Hindlimb muscle (tissue), 1 donor: ENCODE data around the gene TMPRSS4. TPM values are rescaled to one million over a fixed set of nuclear protein-coding genes. Genes with fewer than 3 reads are reported as not detected.

Source experiments
- DNase-seq: peaks from one replicate; pipeline ENCODE4 v3.0.0-alpha.2; 2013
- polyA plus RNA-seq: library from polyadenylated mRNA; unstranded; fragments of 120-200 nt; gene quantifications from one replicate; pipeline ENCODE4 v1.2.1, GENCODE V29; 2013; ENCODE audit not compliant: insufficient read length

Gene TMPRSS4
- polyA plus RNA-seq, 1 donor = 0.08 TPM

DNA sequence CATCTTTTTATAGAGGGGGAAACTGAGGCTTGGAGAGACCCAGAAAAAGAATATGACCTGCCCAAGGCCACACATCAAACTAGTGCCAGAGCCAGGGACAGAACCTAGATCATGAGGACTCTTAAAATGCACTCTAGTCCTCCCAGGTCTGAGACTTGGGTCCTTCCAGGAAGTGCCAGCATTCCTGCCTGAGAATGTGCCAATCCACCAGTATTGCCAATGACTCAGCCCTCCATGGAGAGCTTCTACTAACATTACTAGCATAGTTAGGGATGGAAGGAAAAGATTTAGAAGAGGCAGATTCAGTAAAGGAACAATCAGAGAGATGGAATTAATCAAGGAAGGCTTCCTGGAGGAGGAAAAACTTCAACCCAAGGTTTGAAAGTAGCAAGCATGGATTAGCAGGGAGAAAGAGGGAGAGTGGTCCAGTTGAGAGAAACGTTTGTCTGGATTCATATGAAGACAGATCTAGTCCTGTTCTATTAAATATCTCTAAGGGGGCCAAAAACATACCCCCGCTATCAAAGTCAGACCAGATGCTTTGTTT lies 30.0 kb downstream of the TMPRSS4 start:
- no peak for DNase-seq

DNA sequence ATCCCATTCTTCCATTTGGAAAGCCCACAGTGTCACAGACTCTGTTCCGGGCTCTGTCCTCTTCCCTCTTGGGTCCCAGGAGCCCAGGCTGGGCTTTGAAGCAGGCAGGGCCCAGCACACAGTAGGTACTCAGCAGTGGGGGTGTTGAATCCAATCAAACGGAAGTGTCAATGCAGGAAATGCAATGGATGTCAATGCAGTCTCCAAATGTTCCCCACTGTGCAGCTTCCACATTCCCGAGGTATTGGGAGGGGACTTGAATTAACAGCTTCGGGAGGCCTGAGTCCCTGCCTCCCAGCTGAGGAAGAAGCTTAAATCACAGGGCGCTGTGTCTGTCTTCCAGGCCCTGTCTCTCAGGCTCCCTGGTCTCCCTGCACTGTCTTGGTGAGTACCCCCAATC lies 31.6 kb downstream of the TMPRSS4 start:
- DNase-seq = no peak

DNA sequence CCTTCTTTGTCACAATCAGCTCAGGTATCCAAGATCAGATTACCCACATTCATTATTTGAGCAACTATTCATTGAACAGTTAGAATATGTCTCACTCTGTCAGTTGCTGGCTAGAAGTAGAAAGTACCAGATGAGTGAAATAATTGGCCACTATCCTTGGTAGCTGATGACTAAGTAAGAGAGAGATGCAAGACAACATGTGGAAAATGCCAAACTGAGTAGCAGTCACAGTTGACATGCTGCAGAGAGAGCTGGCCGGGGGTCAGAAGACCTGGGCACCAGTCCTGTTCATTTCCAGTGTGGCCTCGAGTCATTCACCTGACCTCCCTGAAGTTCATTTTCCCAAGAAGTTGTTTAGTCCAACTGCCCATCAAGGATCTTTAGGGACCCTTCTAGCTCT lies 32.4 kb downstream of the TMPRSS4 start:
- no peak for DNase-seq

- DNase-seq = no peak
These were observed 34.3 kb downstream of the TMPRSS4 start for GRCh38 chr11:118111019-118111743.

GRCh38 chr11:118111744-118112035 lies 34.8 kb downstream of the TMPRSS4 start:
- no peak for DNase-seq

GRCh38 chr11:118112711-118113430 lies 36.0 kb downstream of the TMPRSS4 start:
- no peak for DNase-seq

DNA sequence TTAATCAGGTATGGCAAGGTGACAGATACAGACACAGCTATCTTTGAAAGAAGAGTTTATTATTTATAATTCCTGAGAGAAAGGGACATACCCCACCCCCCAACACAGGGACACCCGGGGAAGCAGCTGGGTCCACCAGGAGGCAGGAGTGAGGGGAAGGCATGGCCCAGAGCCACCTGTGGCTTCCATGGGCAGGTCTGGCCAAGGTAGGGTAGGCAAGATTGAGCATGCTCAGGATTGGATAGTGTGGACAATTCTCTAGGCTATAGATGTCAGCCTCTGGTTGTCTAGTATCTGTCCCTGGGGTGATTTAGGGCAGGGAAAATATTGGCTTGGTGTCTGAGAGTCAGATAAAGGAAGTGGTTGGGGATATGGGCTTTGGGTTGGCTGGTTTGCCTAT lies 37.4 kb downstream of the TMPRSS4 start:
- no peak for DNase-seq

GRCh38 chr11:118115048-118115447 lies 38.2 kb downstream of the TMPRSS4 start:
- no peak for DNase-seq

DNA sequence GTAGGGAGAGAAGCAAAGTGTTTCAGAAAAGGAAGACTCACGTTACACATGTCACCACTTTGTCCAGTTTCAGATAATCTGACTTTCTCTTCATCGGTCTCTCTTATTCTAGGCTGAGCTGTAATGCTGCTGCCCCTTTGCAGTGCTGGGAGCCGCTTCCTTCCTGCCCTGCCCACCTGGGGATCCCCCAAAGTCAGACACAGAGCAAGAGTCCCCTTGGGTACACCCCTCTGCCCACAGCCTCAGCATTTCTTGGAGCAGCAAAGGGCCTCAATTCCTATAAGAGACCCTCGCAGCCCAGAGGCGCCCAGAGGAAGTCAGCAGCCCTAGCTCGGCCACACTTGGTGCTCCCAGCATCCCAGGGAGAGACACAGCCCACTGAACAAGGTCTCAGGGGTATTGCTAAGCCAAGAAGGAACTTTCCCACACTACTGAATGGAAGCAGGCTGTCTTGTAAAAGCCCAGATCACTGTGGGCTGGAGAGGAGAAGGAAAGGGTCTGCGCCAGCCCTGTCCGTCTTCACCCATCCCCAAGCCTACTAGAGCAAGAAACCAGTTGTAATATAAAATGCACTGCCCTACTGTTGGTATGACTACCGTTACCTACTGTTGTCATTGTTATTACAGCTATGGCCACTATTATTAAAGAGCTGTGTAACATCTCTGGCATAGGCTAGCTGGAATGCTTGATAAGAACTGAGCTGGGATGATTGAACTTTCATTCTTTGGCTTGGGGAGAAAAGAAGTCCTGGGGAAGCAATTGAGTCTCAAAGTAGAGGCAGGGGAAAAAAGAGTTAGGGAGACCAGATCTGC lies 41.1 kb downstream of the TMPRSS4 start:
- no peak for DNase-seq

- no peak for DNase-seq
These were observed 43.9 kb downstream of the TMPRSS4 start for GRCh38 chr11:118120793-118121192.

DNA sequence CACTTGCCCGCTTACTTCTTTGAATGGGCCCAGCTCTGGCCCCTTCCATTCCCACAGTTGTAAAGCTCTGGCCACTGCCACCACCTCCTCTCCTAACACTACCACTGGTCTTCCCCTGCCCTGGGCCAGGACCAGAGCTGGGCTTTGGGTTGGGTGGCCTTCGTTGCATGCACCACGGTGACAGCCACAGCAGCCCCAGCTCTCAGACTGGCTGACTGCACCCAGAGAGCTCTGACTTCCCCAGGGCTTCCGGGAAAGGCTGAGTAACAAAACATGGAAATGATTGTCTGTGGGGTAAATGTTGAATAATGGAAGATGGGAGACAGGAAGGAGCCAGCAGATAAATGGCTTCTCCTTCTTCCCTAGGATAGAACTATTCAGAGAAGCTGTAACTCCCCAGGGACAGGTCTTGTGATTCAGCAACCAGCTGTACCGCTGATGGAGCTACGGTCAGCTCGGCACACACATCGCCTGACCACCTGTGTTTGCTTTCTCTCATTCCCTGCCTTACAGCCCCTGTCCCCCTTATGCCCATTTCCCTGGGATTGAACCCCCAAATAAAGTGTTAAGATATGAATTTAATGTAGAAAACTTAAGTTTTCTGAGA lies 48.2 kb downstream of the TMPRSS4 start:
- no peak for DNase-seq

GRCh38 chr11:118126082-118126838 lies 49.4 kb downstream of the TMPRSS4 start:
- DNase-seq = no peak

DNA sequence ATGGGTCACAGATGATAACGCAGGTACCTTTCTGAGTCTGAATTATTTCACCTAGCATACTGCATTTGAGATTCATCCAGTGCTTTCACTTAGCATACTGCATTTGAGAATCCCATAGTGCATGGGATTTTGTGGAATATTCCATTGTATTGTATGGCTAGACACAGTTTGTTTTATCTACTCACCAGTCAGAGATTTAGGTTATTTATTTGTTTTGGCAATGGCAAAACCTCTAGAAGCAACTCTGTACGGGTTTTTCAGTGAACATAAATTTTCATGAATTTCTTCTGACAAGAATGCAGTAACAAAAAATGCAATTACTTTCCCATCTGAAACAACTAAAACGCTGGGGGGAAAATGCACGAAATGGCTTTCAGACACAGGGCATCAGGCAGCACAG lies 51.4 kb downstream of the TMPRSS4 start:
- no peak for DNase-seq

DNA sequence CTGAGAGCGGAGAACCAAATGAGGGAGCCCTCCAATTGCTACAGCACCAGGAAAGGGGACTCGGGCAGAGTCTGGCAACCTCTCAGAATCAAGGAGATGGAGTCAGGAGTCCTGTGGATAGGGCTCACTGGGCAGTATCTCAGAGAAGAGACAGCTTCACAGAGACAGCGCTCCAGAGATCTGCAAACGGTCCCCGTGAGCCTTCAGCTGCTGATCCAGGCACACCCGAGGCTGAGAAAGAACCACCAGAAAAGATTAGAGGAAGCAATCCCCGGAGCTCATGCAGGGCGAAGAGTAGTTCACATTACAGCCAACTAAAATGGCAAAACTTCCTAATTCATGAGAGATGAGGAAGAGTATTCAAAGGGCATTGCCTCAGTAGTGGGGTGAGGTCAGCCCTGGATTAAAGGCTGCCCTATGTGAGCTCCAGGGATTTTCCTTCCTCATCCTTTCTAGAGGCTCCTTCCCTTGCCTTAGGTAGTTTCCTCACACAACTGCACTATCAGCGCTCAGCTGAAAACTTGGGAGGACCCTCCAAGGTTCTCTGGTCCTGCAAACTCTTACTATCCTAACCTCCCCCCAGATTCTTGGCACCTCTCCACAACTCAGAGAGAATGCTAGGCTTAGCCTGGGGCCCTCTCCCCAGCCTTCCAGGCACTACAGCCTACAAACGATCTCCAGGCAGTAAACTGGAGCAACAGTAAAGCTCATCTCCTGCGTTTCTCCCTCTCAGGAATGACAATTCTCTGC lies 52.0 kb downstream of the TMPRSS4 start:
- DNase-seq = no peak

- no peak for DNase-seq
These were observed 52.7 kb downstream of the TMPRSS4 start for GRCh38 chr11:118129471-118130172.

DNA sequence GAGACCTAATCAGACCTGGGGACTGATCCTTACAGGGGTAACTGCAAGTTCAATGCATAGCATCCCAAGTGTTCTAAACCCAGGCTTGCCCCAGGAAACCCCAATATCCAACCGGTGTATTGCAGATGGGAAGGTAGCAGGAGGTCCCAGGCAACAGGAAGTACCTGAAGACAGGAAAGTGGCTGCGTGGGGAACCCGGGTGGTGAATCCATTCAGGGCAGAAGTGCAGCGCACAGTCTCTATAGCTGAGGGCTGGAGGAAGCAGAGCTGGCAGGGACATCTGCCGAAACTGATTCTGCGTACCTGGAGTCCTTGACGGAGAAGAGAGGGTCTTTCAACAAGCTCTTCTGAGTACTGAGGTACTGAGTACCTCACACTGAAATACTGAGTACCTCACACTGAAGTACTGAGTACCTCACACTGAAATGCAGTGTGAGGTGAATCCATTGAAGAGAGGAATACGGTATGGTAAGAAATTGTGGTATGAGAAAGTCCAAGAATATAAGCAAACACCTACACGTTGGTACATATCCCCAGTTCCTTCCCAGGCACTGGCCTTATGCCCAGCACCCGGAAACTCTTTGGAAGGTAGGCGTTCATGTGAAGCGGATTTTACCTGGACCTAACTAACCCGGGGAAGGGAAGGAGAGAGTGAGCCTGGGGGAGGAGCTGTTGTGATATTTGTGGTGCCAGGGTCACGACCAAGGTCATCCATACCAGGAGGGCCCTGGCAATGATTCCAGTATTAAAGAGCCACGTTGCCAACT lies 55.7 kb downstream of the TMPRSS4 start:
- no peak for DNase-seq

GRCh38 chr11:118133816-118134215 lies 56.9 kb downstream of the TMPRSS4 start:
- no peak for DNase-seq

DNA sequence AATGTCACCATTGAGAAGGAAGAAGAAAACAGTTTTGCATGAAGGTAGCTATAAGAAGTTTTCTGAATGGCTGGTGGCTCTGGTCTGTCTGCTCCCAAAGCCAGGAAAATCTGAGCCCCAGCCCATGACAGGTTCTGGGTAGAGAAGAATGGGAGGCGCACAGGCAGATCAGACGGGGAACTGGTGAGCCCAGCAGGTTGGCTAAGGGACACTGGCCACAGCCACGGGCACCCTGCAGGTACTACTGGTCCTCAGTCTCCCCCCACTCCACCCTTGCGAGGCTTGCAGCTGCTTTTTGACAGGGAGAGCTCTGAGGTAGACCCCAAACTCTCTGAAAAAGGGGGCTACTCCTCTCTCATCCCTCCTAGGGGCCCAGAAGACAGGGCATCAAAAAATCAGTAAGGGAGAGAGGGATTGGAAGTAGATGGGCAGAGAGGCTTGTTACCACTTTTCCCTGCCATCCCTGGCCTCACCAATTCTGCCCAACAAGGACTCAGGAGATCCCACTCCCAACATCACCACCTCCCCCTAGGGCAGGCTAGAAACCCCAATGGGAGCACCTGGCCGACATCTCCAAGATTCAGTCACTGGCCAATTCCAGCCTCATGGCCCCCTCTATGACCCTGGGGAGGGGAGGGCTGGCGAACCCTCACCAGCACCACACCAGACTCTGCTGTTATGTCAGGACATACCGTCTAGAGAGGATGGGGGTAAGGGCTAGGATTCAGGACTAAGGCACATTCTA lies 58.3 kb downstream of the TMPRSS4 start:
- no peak for DNase-seq

DNA sequence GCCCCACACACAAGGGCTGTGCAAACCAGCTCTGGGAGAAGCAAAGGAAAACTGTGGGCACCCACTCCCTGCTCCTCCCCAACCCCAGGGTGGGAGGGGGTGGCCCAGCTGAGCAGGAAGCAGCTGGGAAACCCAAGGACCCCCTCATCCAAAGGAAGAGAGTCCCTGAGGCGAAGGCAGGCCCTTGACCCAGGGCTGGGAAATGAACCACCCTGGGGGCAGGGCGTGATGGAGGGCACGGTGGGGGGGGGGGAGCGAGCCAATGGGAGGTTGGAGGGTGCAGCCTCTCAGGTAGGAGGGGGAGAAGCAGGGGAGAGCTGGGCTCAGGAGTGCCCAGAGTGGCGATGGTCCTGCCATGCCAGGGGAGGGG lies 58.9 kb downstream of the TMPRSS4 start:
- no peak for DNase-seq
